LNCAP (cell line): ENCODE measurements around the gene MEGF10.

Source experiments
- CTCF ChIP-seq: fragments of 450-650 bp; IDR thresholded peaks from 2 replicates; pipeline ENCODE4 v1.5.1; 2017; ENCODE audit warnings: mild to moderate bottlenecking

Gene MEGF10

GRCh38 chr5:127296321-127296720 lies 5.7 kb downstream of the MEGF10 start:
- no peak for TF ChIP-seq CTCF

GRCh38 chr5:127297348-127298035 lies 6.9 kb downstream of the MEGF10 start:
- no peak for TF ChIP-seq CTCF

DNA sequence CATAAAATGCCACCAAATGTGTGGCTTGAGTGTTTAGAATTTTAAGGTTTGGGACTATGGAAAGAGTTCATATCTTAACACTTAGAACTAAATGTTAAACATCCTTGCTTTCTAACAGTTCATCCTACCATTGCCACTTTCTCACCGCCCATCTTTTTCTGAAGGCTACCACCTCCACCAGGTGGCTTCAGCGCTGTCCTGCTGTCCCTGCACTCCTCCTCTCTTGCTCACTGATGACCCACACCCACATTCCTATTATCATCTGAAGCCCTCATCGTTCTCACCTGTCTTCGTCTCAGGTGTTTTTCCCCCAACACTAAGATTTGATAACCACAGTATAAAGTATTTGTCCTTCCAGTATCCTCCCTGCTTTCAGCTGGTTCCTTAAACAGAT lies 7.4 kb downstream of the MEGF10 start:
- TF ChIP-seq CTCF = no peak; the same call in 1 of the 2 replicates

GRCh38 chr5:127298656-127299055 lies 8.1 kb downstream of the MEGF10 start:
- TF ChIP-seq CTCF = no peak

DNA sequence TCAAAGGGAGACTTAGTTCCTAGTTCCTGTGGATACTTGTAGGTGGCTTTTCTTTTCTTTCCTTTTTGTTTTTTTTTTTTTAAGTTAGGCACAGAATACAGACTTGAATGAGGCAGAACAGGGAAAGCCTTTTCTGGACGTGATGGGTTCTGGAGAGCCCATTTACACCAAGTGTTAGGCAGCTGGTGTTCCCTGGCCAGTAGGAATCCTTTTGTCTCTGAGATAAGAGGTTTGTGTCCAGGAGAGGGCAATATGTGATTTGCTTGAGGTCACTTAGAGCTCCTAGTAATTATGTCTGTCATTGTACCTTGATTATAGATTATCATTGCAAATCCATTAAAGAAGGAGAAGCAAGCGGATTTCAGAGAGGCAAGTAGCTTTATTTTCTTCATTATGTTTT lies 9.1 kb downstream of the MEGF10 start:
- TF ChIP-seq CTCF = peak; percentile 48; the same call in 1 of the 2 replicates

- no peak for TF ChIP-seq CTCF
Measured at GRCh38 chr5:127302509-127302908, 11.9 kb downstream of the MEGF10 start.

- TF ChIP-seq CTCF = no peak
Measured at GRCh38 chr5:127303404-127303803, 12.8 kb downstream of the MEGF10 start.

DNA sequence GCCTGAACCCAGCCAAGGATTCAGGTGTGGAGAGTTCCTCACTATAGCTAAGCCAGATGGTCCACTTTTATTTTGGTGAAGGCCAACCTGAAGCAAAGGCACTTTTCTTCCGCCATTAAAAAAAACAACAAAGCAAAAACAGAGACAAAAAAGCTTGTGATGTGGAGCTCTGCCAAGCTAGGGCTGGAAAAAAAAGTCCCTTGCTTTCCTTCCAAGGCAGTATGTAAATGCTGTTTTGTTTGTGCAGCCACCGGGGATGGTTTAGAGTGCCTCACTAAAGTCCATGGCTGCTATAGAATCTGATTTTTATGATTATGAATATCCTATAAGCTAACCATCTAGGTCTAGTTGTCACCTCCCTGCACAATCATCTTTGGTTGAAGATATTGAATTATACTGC lies 14.9 kb downstream of the MEGF10 start:
- no peak for TF ChIP-seq CTCF
